Spleen (tissue), 11 donors: ENCODE results near the gene PTPRM. TPM values are rescaled to one million over a fixed set of nuclear protein-coding genes. Genes with fewer than 3 reads are reported as not detected.
A peak's percentile ranks its signal among the peaks of the same experiment; 100 is the strongest.

ENCODE experiments used
- DNase-seq: peaks from one replicate; pipeline ENCODE4 v3.0.0-alpha.2; 2020
- H3K27ac ChIP-seq, 8 donors: fragments of 200-600 bp; sonication (generic) in 7 of 8; 1 replicate in 4 of 8; 2 replicates in 4 of 8; pipeline versions ENCODE4 v1.5.0 to v1.8.0; 2016 to 2021; ENCODE audit warnings: inconsistent platforms in 4 of 8, mild to moderate bottlenecking in 4 of 8, moderate library complexity in 1 of 8
- H3K27me3 ChIP-seq, 7 donors: fragments of 200-600 bp; sonication (generic) in 6 of 7; replicated peaks in 1 of 7; 1 replicate in 4 of 7; 2 replicates in 3 of 7; pipeline versions ENCODE4 v1.5.0 to v1.8.0; 2016 to 2021; ENCODE audit warnings: inconsistent platforms in 3 of 7, mild to moderate bottlenecking in 1 of 7
- H3K36me3 ChIP-seq, 6 donors: fragments of 200-600 bp; sonication (generic) in 5 of 6; 1 replicate in 4 of 6; 2 replicates in 2 of 6; pipeline versions ENCODE4 v1.5.0 to v1.8.0; 2016 to 2021; ENCODE audit warnings: inconsistent platforms in 2 of 6
- H3K4me1 ChIP-seq, 6 donors: fragments of 200-600 bp; sonication (generic) in 5 of 6; 1 replicate in 3 of 6; 2 replicates in 3 of 6; pipeline versions ENCODE4 v1.5.0 to v1.8.0; 2016 to 2021; ENCODE audit warnings: inconsistent platforms in 3 of 6
- H3K4me3 ChIP-seq, 8 donors: fragments of 200-600 bp; sonication (generic) in 7 of 8; 1 replicate in 4 of 8; 2 replicates in 4 of 8; pipeline versions ENCODE4 v1.5.0 to v1.8.0; 2016 to 2021; ENCODE audit warnings: inconsistent platforms in 4 of 8, mild to moderate bottlenecking in 4 of 8, moderate library complexity in 2 of 8
- H3K9me3 ChIP-seq, 8 donors: fragments of 200-600 bp; sonication (generic) in 7 of 8; 1 replicate in 4 of 8; 2 replicates in 4 of 8; pipeline versions ENCODE4 v1.5.0 to v1.8.0; 2016 to 2021; ENCODE audit warnings: inconsistent platforms in 4 of 8
- POLR2A ChIP-seq, 3 donors: fragments of 450-650 bp; IDR thresholded peaks; one replicate each; pipeline ENCODE4 v1.5.1; 2017; ENCODE audit warnings: antibody characterized with exemption in 3 of 3, mild to moderate bottlenecking in 1 of 3
- POLR2AphosphoS5 ChIP-seq, 3 donors: sonication (generic); formaldehyde crosslinking; IDR thresholded peaks; one replicate each; pipeline ENCODE4 v1.5.1; 2017; ENCODE audit warnings: antibody characterized with exemption in 3 of 3
- WGBS, 5 donors: extraction: QIAGEN DNeasy Blood & Tissue Kit in 3 of 5; methylation state at CpG; one replicate each; pipeline versions ENCODE4 v1.1.5 to v1.1.7; 2013 to 2018; 5-methylcytosine and 5-hydroxymethylcytosine counted together
- intact Hi-C: fragments of 100-400 bp; cut with DNase I; formaldehyde crosslinking; loops from one replicate; pipeline ENCODE4 v1.15.0; 2023; ENCODE audit warnings: low total_unique reads
- polyA plus RNA-seq, 3 donors: library from polyadenylated mRNA; stranded (reverse); fragments of 200-250 nt; gene quantifications; one replicate each; pipeline ENCODE4 v1.2.1, GENCODE V29; 2013
- total RNA-seq, 7 donors: library from RNA; depleted of rRNA in 3 of 7; stranded (reverse); fragments of >200 nt in 3 of 7; fragmentation: NEBNext Ultra II Directional in 4 of 7; extraction: Animal tissue kit (Norgen Biotek cat#: 25700) in 4 of 7; gene quantifications; one replicate each; pipeline versions ENCODE4 v1.1.0 to v1.2.1, GENCODE V29; 2016 to 2021
- TF ChIP-seq, protein P1 (sequence below), 11 experiments: fragments of 200-600 bp in 7 of 11; fragments of 450-650 bp in 4 of 11; sonication (generic) in 4 of 11; IDR thresholded peaks in 8 of 11; conservative IDR thresholded peaks in 3 of 11; 1 replicate in 7 of 11; 2 replicates in 4 of 11; pipeline versions ENCODE4 v1.4.0 to v1.8.0; 2016 to 2021; ENCODE audit warnings: antibody characterized with exemption in 11 of 11, inconsistent platforms in 4 of 11, mild to moderate bottlenecking in 1 of 11
- donor health status: healthy with polysubstance abuse.
- donor health status: DM: no; HTN: no; CAD: no; lungs with moderate emphysema.
- donor health status: DM: no; HTN: no; CAD: no.
- donor health status: Bipolar disorder and iron deficiency.
- donor health status: healthy.
- donor health status: DM: no; HTN: no; CAD: no.
- donor health status: DM: yes; HTN: yes; CAD: no.

PTPRM gene
- total and polyA plus RNA-seq, 10 donors: 23.5 to 97.8 (median 62.8) TPM

DNA sequence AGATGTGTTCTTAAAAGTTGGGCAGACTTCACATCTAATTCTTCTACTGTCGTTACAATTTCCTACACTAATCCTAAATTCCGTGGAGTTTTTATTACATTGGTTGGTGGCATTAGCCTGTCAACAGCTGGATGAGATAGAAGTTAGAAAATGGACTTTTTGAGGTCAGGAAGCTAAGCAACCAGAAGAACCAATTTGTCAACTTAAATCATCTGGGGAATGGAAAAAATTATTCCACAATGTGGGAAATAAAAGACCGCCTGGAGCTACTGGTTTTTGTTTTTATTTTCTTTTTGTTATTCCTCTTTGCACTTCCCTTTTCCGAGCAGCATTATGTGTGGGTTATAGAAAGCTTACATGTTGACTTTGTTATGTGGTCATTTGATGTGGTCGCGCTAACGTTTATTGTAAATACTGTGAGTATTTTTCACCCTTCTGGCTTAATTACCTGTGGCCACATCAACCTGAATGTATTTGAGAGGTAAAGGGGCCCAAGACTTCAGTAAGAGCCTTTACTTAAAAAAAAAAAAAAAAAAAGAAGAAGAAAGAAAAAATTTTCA lies 75.3 kb downstream of the PTPRM start:
- 74 to 81% (median 78%) methylated on average over 7 of the region's 7 CpGs for WGBS, 5 donors
- H3K4me1 ChIP-seq: peaks cover 0 to 5% (median 0%) of the 10 kb centered on the region in 6 donors
- no peak for DNase-seq
- no peaks in the 10 kb centered on the region for H3K36me3 ChIP-seq
- TF ChIP-seq POLR2AphosphoS5 (IDR thresholded peaks at IDR 0.05) (no peak), POLR2A (IDR thresholded peaks at IDR 0.05) (no peak)
- TF ChIP-seq, protein P1, sequence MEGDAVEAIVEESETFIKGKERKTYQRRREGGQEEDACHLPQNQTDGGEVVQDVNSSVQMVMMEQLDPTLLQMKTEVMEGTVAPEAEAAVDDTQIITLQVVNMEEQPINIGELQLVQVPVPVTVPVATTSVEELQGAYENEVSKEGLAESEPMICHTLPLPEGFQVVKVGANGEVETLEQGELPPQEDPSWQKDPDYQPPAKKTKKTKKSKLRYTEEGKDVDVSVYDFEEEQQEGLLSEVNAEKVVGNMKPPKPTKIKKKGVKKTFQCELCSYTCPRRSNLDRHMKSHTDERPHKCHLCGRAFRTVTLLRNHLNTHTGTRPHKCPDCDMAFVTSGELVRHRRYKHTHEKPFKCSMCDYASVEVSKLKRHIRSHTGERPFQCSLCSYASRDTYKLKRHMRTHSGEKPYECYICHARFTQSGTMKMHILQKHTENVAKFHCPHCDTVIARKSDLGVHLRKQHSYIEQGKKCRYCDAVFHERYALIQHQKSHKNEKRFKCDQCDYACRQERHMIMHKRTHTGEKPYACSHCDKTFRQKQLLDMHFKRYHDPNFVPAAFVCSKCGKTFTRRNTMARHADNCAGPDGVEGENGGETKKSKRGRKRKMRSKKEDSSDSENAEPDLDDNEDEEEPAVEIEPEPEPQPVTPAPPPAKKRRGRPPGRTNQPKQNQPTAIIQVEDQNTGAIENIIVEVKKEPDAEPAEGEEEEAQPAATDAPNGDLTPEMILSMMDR (IDR thresholded peaks at IDR 0.05 in 8 of 11, conservative IDR thresholded peaks at IDR 0.05 in 3 of 11): no peak
- intact Hi-C loops: no loop called here
- no peak overlapping the region for H3K4me3 ChIP-seq
- H3K27me3 ChIP-seq: no peaks in the 10 kb centered on the region
- peak overlapping the region in 2 of 8 donors; percentile 9 to 39 for H3K27ac ChIP-seq
- H3K9me3 ChIP-seq: no peaks in the 10 kb centered on the region

DNA sequence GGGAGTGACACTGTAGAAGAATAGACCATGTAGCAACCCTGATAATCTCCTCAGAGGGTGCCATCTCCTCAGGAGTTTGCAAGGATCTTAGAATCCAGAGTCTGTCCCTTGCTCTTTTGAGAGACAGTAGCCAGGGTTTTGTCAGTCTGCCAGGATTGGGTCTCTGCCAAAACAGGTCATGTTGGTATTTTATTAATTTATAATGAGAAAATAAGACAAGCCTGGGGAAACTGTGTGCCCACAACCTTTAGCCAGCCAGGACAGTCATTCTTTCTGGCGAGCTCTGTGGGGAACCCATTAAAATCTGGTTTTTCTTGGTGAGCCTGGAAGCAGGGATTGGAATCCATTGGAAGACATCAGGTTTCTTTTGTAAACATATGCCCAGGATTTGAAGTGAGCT lies 78.6 kb downstream of the PTPRM start:
- peaks cover 0 to 5% (median 0%) of the 10 kb centered on the region in 6 donors for H3K4me1 ChIP-seq
- 71 to 86% (median 77%) methylated on average over 1 of the region's 1 CpG for WGBS, 5 donors
- intact Hi-C loops: no loop called here

DNA sequence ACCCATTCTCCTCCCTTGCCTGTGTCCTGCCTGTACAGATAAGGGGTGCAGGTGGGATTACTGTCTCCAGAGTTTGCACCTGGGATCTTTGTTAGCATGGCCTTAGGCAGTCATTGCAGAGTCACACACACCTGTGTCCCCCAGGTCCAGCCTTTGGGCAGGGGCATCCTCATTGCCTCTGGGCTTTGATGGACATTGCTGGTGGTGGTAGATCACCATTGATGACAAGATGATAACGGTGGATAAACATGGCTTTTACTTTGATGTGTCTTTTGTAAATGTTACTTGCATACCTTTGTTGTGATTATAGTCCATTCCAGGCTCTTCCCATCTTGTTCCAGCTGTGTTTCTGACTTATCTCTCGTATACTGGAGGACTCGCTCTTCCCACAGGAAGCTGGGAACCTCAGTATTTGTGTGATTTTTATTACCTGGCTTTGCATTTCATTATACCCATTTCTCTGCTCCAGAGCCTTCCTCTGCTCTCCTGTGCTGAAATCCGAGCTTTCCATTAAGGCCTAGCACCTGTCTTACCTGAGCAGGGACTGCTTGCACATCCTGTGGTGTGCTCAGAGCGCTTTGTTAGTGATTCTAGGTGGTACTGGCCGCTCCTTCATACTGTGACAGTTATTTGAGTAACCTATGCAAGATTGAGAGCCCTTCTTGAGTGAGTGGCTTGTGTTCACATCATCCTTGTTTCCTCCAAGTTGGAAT lies 79.2 kb downstream of the PTPRM start:
- H3K4me1 ChIP-seq: peaks cover 0 to 5% (median 0%) of the 10 kb centered on the region in 6 donors
- H3K4me3 ChIP-seq: no peak overlapping the region
- no peak for DNase-seq
- H3K36me3 ChIP-seq: no peaks in the 10 kb centered on the region
- no peaks in the 10 kb centered on the region for H3K27me3 ChIP-seq
- TF ChIP-seq POLR2A (IDR thresholded peaks at IDR 0.05): no peak
- no peak for TF ChIP-seq POLR2AphosphoS5 (IDR thresholded peaks at IDR 0.05)
- TF ChIP-seq, protein P1 (IDR thresholded peaks at IDR 0.05 in 8 of 11, conservative IDR thresholded peaks at IDR 0.05 in 3 of 11): no peak
- intact Hi-C loops: no loop called here
- peaks cover 0 to 13% (median 3%) of the 10 kb centered on the region in 8 donors for H3K9me3 ChIP-seq
- 72 to 84% (median 80%) methylated on average over 6 of the region's 6 CpGs for WGBS, 5 donors
- H3K27ac ChIP-seq: no peak overlapping the region

More for the DNA sequence above, 78.6 kb downstream of the PTPRM start:
- TF ChIP-seq, protein P1 (IDR thresholded peaks at IDR 0.05 in 8 of 11, conservative IDR thresholded peaks at IDR 0.05 in 3 of 11): no peak
- TF ChIP-seq POLR2AphosphoS5 (IDR thresholded peaks at IDR 0.05): no peak
- TF ChIP-seq POLR2A (IDR thresholded peaks at IDR 0.05): no peak
- H3K27ac ChIP-seq: no peak overlapping the region
- H3K4me3 ChIP-seq: no peak overlapping the region
- no peak for DNase-seq
- H3K27me3 ChIP-seq: no peaks in the 10 kb centered on the region
- peaks cover 0 to 9% (median 1%) of the 10 kb centered on the region in 8 donors for H3K9me3 ChIP-seq
- no peaks in the 10 kb centered on the region for H3K36me3 ChIP-seq

DNA sequence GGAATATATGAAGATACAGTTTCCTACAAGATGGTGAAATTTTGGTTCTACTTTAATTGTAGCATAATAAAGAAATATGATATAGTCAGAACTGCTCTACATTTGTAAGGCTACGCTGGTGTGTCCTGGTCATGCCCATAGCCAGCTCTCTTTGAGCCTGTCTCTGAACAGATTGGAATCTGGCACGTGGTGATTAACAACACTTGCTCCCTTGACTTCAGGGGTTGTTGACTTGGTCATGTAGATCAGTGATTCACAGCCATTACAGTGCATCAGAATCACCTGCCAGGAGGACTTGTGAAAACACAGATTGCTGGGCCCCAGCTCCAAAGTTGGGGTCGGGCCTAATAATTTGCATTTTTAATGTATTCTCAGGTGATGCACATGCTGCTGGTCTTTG lies 80.4 kb downstream of the PTPRM start:
- TF ChIP-seq, protein P1 (IDR thresholded peaks at IDR 0.05 in 8 of 11, conservative IDR thresholded peaks at IDR 0.05 in 3 of 11): no peak
- no peak for TF ChIP-seq POLR2AphosphoS5 (IDR thresholded peaks at IDR 0.05)
- TF ChIP-seq POLR2A (IDR thresholded peaks at IDR 0.05): no peak
- no peak overlapping the region for H3K4me3 ChIP-seq
- intact Hi-C loops: no loop called here
- no peak overlapping the region for H3K27ac ChIP-seq
- H3K4me1 ChIP-seq: no peaks in the 10 kb centered on the region
- H3K36me3 ChIP-seq: no peaks in the 10 kb centered on the region
- H3K9me3 ChIP-seq: peaks cover 0 to 13% (median 3%) of the 10 kb centered on the region in 8 donors
- DNase-seq: no peak
- 77 to 89% (median 84%) methylated on average over 3 of the region's 3 CpGs for WGBS, 5 donors
- no peaks in the 10 kb centered on the region for H3K27me3 ChIP-seq
